ENCODE data around the gene MSRB3.
"Not testable (repeated sequence)": the region's sequence is repeated elsewhere in the genome, so short reads cannot be mapped to it uniquely, and the experiment has no call there.

Gene MSRB3

GRCh38 chr12:65458718-65459117 is 180.2 kb downstream of the MSRB3 start:
- DNase-seq (ENCODE audit: low spot score), result no peak

GRCh38 chr12:65459545-65459944 is 181.1 kb downstream of the MSRB3 start:
- no peak for DNase-seq (ENCODE audit: low spot score)

- no peak for DNase-seq (ENCODE audit: low spot score)
These were observed 181.6 kb downstream of the MSRB3 start for GRCh38 chr12:65460063-65460462.

DNA sequence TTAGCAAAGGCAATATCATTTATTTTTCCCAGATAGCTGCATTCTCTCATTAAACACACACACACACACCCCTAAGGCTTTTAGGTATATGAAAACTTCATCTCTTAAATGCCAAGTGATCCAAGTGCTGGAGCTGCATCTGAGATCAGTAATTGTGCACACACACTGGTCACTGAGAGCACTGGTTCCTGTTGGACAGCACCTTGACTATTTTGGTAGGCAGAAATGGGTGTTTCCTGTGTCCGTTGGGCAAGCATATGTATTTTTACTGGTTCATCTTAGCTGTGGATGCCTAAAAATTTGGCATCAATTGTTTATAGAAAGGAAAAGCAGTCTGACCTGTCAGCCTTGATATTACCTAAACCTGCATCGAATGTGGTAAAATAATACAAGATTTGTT is 182.5 kb downstream of the MSRB3 start:
- DNase-seq (ENCODE audit: low spot score), result no peak

DNA sequence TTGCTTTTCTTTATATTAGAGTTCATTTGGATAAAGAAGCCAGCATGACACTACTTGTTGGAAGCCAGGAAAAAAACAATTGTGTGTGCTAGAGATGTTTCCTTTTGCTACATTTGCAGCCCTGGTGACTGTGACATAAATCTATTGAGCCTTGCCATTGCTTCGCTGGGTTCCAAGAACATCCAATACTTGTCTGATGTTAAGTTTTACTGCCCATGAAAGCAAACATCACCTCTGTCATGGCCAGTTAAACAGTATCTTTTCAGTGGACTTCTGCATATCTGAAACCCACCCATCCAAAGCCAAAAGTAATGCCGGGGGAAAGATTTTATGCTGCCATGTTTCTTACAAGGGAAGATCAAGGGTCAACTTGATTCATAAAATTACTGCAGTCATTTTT is 184.0 kb downstream of the MSRB3 start:
- no peak for DNase-seq (ENCODE audit: low spot score)

- no peak for DNase-seq (ENCODE audit: low spot score)
These were observed 184.6 kb downstream of the MSRB3 start for GRCh38 chr12:65463082-65463481.

- no peak for DNase-seq (ENCODE audit: low spot score)
These were observed 185.1 kb downstream of the MSRB3 start for GRCh38 chr12:65463611-65464010.

DNA sequence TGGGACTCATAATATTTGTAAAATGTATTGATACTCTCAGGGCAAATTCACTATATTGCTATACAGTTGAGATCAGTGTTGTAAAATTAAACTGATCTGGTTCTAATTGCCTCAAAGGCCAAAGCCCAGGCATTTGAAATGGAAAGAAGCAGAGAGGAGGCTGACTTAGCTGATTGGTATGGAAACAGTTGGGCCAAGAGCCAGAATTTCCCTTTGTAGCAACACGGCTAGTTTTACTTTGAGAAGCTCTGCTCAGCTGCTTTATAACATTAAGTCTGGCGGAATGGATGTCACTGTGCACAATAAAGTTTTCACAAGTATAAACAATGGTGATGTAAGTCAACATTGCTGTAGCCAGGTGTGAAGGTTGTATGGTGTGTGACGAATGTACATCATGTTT is 186.4 kb downstream of the MSRB3 start:
- no peak for DNase-seq (ENCODE audit: low spot score)

DNA sequence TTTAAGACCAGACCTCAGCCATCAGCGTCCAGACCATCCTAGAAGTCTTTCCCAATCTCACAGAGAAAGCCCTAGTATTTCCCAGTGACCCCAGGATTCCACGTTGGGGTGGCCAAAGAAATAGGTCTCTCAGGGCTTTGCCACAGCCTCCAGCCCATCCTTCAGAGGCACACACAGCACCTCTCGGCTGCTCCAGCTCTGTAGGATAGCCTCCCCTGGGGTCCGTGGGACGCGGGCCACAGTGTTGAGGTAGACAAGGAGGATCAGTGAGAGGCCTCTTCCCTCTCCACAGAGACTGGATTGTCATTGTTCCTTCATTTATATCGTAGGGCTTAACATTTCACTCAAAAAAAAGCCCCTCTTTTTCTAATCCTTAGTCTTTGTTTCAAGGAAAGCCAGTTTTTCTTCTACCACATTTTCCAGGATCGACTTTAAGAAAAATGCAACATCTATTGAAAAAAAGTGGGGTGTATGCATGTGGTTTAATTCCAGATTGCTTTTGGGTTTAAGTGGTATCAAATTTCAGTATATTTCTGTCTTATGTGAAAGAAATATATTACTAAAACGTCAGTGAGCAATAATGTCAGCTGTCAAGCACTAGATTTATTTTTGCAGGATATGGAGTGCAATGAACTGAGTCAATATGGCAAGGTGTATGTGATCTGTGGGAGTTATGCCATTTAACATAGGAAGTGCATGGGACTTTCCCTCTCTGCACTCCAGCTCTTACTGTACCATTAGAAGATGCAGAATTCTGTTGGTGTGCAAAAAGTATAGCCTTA is 187.5 kb downstream of the MSRB3 start:
- DNase-seq (ENCODE audit: low spot score), result no peak

DNA sequence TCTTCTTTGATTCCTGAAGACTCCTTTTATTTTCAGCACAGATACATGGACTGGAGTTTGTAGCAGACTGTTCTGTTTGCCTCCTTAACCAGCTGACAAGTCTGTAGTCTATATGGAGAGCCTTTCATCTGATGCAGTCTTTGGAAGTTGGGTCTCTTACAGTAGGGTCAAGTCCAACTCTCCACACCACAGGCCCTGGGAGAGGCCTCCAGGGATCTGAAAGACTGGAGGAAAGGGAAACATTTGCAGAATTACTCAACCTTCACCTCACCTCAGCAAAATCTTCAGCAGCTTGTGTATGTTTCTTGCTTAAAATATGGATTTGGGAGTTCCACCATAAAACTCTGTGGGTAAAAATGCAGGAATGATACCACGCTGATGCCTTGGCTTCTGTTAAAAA is 188.4 kb downstream of the MSRB3 start:
- DNase-seq (ENCODE audit: low spot score), result no peak

DNA sequence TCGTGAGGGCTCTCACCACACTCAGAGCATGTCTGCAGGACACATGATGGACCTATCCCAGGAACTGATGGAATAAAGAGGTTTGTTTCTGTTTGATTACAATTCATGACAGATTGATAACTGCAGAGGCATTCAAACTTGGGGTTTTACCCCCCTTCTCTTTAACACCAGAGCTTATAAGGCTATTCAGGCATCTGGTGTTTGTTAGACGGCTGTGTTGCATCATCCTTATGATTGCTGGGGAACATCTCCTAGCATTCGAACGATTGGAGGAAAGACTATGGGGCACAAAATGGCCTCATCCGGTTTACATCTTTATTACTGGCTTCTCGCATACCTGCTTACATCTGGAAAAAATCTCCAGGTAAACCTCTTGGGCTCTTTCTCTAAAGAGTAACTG is 191.8 kb downstream of the MSRB3 start:
- no peak for DNase-seq (ENCODE audit: low spot score)

GRCh38 chr12:65472079-65472478 is 193.6 kb downstream of the MSRB3 start:
- DNase-seq (ENCODE audit: low spot score), result no peak

GRCh38 chr12:65474831-65475230 is 196.3 kb downstream of the MSRB3 start:
- no peak for DNase-seq (ENCODE audit: low spot score)

DNA sequence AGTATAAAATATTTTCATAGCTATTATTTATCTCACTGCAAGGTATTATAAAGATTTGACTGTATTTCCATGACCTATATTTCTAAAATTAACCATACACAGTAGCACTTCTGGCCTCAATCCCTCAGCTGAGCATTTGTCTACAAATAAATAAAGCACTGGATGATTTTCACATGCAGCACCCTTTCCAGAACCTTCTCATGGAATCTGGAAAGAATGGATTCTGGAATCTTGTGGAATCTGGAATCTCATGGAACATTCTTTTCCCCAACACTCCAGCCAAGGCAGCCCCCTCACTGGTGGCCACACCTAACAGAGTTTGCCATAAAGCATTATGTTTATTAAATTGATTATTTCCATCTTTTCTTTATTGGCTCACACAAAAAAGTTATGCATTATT is 199.2 kb downstream of the MSRB3 start:
- DNase-seq (ENCODE audit: low spot score), result no peak

GRCh38 chr12:65483891-65484516 is 205.5 kb downstream of the MSRB3 start:
- DNase-seq (ENCODE audit: low spot score), result not testable (repeated sequence)

DNA sequence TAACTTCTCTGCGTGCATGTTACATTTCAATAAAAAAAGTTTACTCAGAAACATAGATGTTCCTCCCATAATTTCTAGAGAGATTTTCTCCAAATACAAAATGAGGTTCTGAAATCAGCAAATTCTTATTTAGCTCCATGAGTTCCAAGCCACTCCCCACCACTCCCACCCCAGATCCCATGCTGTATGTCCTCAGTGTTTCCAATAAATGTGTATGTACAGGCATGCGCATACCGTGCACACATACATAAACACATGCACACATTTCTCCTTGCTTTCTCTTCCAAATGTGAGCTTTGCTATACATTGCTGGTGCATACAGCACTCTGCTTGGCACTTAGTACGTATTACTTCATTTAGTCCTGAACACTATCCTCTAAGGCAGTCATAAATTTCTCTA is 209.7 kb downstream of the MSRB3 start:
- no peak for DNase-seq (ENCODE audit: low spot score)

DNA sequence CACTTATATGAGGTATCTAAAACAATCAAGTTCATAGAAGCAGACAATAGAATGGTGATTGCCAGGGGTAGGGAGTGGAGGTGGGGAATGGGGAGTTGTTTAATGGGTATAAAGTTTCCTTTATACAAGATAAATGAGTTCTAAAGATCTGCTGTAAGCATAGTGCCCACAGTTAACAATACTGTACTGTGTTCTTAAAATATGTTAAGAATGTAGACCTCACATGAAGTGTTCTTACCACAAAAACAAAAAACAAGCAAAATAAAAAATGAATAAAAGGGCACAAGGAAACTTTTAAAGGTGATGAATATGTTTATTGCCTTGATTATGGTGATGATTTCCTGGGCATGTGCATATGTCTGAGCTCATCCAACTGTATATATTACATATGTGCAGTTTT is 211.8 kb downstream of the MSRB3 start:
- no peak for DNase-seq (ENCODE audit: low spot score)

DNA sequence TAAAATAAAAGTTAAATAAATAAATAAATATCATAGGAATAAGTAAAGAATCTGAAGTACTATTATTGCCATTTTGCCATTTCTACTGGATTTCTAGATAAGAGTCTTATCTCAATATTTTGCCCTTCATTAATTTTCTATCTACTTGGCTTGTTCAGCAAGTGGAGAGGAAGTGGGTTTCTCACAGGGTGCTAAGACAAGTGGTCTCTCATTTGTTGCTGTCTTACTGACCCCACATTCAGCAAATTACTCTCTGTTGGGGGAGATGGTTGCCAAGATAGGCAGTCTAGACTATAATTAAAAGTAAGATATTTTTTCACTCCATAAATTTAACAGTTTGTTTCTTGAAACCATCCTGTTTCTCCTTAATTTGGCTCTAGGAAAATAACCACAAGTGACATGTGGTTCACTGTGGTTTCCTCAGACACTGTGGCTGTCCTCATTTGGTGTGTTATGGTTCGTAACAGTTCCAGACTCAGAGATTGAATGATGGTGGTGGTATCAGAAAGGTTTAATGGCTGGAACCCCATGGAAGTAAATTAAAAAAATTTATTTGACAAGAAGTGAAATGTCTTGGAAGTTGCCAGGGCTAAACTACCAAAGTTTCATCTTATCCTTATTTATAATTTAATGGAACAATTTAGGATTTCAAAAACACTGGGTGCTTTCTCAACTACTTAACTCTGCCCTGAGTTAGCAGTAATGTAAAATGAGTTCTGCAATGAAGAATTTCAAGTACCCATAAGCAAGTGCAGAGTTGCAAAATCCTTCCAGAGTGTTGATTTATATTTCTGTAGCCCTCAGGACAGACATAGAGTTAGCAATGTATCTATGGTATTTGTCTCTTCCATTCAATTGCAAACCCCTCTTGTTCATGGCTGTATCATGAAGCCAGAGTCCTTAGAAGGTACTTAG is 214.8 kb downstream of the MSRB3 start:
- DNase-seq (ENCODE audit: low spot score), result no peak

DNA sequence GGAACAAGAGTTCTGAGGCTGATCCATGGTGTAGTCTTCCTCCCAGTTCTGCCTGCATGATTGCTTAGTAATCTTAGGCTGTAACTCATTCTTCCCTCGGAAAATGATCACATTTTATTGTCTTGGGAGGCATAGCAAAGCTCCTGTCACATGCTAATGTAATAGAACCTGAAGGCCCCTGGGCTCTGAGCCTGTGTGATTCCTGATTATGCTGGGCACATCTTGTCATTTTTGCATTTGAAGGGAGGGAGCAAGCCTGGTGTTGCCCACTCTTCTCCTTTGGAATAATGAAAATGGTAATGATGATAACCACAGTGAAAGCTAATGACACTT is 215.4 kb downstream of the MSRB3 start:
- no peak for DNase-seq (ENCODE audit: low spot score)

GRCh38 chr12:65494537-65494936 is 216.1 kb downstream of the MSRB3 start:
- no peak for DNase-seq (ENCODE audit: low spot score)

GRCh38 chr12:65495233-65495632 is 216.8 kb downstream of the MSRB3 start:
- DNase-seq (ENCODE audit: low spot score), result no peak

- DNase-seq (ENCODE audit: low spot score), result no peak
These were observed 218.1 kb downstream of the MSRB3 start for GRCh38 chr12:65496617-65497016.

DNA sequence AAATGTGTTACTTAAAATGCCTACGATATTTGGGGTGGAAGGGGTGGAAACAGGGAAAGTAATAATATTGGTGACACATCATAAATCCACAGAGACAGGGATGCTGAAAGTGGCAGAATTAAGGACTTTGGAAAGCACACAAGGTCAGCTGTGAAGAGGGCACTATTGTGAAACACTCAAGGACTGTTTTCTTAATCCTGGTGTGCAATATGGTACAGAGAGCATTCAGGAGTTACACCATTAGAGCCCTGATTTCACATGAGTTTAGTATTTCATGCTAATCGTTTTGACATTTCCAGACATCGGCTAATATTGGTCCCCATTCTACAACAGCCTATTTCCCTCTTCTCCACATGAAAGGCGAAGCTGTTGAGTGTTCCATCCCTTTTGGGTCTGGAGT is 219.2 kb downstream of the MSRB3 start:
- no peak for DNase-seq (ENCODE audit: low spot score)
